AG04449 (cell line): ENCODE measurements around the gene ING4.

ENCODE experiments used
- CTCF ChIA-PET: fragments of 350-600 bp; formaldehyde crosslinking; extraction: SDS; loops from one replicate; lab custom pipeline; 2021; ENCODE audit warnings: antibody characterized with exemption; lab: Yijun Ruan, JAX
- POLR2A ChIA-PET: fragments of 400-600, 350-600 bp; formaldehyde crosslinking; extraction: SDS; loops from one replicate; lab custom pipeline; 2020; ENCODE audit warnings: antibody characterized with exemption, inconsistent platforms; lab: Yijun Ruan, JAX
- DNase-seq: peaks from one replicate; pipeline ENCODE4 v3.0.0-alpha.2; 2010; ENCODE audit warnings: low read depth, low spot score
- H3K4me3 ChIP-seq: 2 replicates; pipeline ENCODE4 v1.5.1; 2011; ENCODE audit warnings: low read depth, mild to moderate bottlenecking, control low read depth, low read length
- CTCF ChIP-seq: IDR thresholded peaks from one replicate; pipeline ENCODE4 v1.5.1; 2011; ENCODE audit warnings: mild to moderate bottlenecking, moderate library complexity, low read length, control low read depth, inconsistent platforms; ENCODE audit not compliant: insufficient read depth; ENCODE audit errors: missing control alignments

Gene ING4

GRCh38 chr12:6612652-6613014 is 50.3 kb downstream of the ING4 start:
- DNase-seq: no peak
- POLR2A ChIA-PET: interaction anchor here (0.5 to 1.0 kb wide), 3 partner anchors 16 to 80 kb away, joined by 3 to 4 read pairs (median 4); no protein-coding TSS in a partner anchor
- CTCF ChIA-PET: interaction anchor here (0.6 to 5.0 kb wide), 6 partner anchors 22 to 154 kb away, joined by 3 to 34 read pairs (median 4); partner anchors contain the start of gene ZNF384
- no peak overlapping the region for H3K4me3 ChIP-seq
- TF ChIP-seq CTCF: no peak

- no peak overlapping the region for H3K4me3 ChIP-seq
- DNase-seq: no peak
- POLR2A ChIA-PET: interaction anchor here (0.7 kb wide), 1 partner anchor 15 kb away, joined by 4 read pairs; no protein-coding TSS in a partner anchor
- no peak for TF ChIP-seq CTCF
- CTCF ChIA-PET: interaction anchor here (0.6 to 5.0 kb wide), 4 partner anchors 47 to 154 kb away, joined by 3 to 34 read pairs (median 4); no protein-coding TSS in a partner anchor
Observed at GRCh38 chr12:6612247-6612646, 50.7 kb downstream of the ING4 start.

GRCh38 chr12:6608592-6609281 is 54.2 kb downstream of the ING4 start:
- CTCF ChIA-PET: interaction anchor here (1.1 kb wide), 1 partner anchor 10 kb away, joined by 4 read pairs; no protein-coding TSS in a partner anchor
- no peak overlapping the region for H3K4me3 ChIP-seq
- no peak for TF ChIP-seq CTCF
- no peak for DNase-seq
- POLR2A ChIA-PET: interaction anchor here (0.7 kb wide), 1 partner anchor 75 kb away, joined by 4 read pairs; no protein-coding TSS in a partner anchor

GRCh38 chr12:6607751-6608591 is 54.9 kb downstream of the ING4 start:
- POLR2A ChIA-PET: interaction anchor here (0.7 kb wide), 1 partner anchor 74 kb away, joined by 4 read pairs; no protein-coding TSS in a partner anchor
- CTCF ChIA-PET: interaction anchor here (1.1 kb wide), 1 partner anchor 11 kb away, joined by 4 read pairs; no protein-coding TSS in a partner anchor

GRCh38 chr12:6606331-6607131 is 56.4 kb downstream of the ING4 start:
- CTCF ChIA-PET: interaction anchor here (0.7 to 1.1 kb wide), 5 partner anchors 10 to 285 kb away, joined by 3 to 6 read pairs (median 3); partner anchors contain the start of gene MLF2
- DNase-seq: no peak
- H3K4me3 ChIP-seq: peak overlapping the region; percentile 74
- POLR2A ChIA-PET: interaction anchor here (1.1 to 2.2 kb wide), 3 partner anchors 54 to 93 kb away, joined by 3 to 6 read pairs (median 5); partner anchors contain the start of gene ZNF384
- TF ChIP-seq CTCF: no peak

More at GRCh38 chr12:6607751-6608591, 54.9 kb downstream of the ING4 start:
- H3K4me3 ChIP-seq: no peak overlapping the region
- DNase-seq: no peak
- no peak for TF ChIP-seq CTCF
